Effector CD8-positive, alpha-beta T cell (primary cell): ENCODE data around the gene CCDC40.
"Not testable (repeated sequence)": the region's sequence is repeated elsewhere in the genome, so short reads cannot be mapped to it uniquely, and the experiment has no call there.

Experiments
- DNase-seq: peaks from one replicate; lab custom pipeline; 2025; lab: John Stamatoyannopoulos, UW

Gene CCDC40

DNA sequence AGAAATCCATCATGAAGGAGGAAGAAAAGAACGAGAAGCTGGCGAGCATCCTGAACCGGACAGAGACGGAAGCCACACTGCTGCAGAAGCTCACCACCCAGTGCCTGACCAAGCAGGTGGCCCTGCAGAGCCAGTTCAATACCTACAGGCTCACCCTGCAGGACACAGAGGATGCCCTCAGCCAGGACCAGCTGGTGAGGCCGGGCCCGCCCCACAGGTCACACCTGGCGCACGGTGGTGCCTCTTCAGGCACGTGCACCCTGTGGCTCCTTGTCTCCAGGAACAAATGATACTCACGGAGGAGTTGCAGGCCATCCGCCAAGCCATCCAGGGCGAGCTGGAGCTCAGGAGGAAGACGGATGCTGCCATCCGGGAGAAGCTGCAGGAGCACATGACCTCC lies 45.2 kb downstream of the CCDC40 start:
- no peak for DNase-seq

- peak; percentile 34 for DNase-seq
These were observed 46.1 kb downstream of the CCDC40 start for GRCh38 chr17:80082403-80083135.

- no peak for DNase-seq
These were observed 46.8 kb downstream of the CCDC40 start for GRCh38 chr17:80083136-80083661.

DNA sequence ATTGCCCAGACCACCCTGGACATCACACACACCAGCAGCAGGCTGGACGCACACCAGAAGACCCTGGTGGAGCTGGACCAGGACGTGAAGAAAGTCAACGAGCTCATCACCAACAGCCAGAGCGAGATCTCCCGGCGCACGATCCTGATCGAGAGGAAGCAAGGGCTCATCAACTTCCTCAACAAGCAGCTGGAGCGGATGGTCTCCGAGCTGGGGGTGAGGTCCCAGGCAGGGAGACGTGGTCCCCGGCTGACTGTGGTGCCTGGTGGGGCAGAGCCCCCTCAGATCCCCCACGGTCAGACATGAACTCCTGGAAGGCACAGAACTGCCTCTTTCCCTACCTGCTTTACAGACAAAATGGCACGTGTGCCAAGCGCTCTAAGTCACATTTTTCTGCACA lies 48.3 kb downstream of the CCDC40 start:
- no peak for DNase-seq

GRCh38 chr17:80086081-80086480 lies 49.6 kb downstream of the CCDC40 start:
- no peak for DNase-seq

GRCh38 chr17:80086616-80087015 lies 50.2 kb downstream of the CCDC40 start:
- DNase-seq: no peak

GRCh38 chr17:80087346-80088265 lies 51.2 kb downstream of the CCDC40 start:
- DNase-seq: no peak

GRCh38 chr17:80089762-80090161 lies 53.3 kb downstream of the CCDC40 start:
- no peak for DNase-seq

GRCh38 chr17:80090164-80090563 lies 53.7 kb downstream of the CCDC40 start:
- not testable (repeated sequence) for DNase-seq

GRCh38 chr17:80091376-80091775 lies 54.9 kb downstream of the CCDC40 start:
- DNase-seq: no peak

DNA sequence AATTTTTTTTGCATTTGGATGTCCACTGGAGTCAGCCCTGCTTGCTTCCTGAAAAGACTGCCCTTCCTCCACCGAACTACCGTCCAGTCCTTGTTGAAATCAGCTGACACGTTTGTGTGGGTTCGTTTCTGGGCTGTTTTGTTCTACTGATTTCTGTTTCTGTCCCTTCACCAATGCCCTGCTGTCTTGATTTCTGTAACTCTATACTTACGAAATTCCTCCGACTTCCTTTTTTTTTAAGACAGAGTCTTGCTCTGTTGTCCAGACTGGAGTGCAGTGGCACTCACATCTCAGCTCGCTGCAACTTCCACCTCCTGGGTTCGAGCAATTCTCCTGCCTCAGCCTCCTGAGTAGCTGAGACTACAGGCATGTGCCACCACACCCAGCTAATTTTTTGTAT lies 56.5 kb downstream of the CCDC40 start:
- no peak for DNase-seq

DNA sequence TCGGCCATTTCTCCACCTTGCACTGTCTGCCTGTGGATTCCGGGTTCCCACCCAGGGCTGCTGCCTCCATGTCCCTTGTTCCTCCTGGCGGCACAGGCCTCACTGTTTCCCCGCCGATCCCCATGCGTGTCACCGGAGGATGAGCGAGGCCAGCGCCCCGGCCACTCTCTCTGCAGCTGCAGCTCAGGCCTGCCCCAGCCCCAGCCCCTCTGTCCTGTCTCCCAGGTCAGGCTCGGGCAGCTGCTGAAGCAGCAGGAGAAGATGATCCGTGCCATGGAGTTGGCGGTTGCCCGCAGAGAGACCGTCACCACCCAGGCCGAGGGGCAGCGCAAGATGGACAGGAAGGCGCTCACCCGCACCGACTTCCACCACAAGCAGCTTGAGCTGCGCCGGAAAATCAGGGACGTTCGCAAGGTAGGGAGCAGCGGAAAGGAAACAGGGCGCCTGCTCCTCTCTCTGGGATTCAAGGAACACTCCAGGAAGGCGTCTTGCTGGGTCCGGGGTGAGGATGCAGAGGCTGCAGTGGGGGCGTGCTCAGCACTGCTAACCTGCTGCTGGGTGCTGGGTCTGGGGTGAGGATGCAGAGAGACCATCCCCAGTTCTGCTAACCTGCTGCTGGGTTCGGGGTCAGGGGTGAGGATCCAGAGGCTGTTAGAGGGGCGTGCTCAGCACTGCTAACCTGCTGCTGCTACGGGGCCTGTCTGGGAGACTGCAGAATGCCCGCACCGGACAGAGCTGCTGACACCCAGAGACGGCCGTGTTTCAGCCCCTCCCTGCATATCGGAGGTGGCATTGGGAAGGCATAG lies 58.8 kb downstream of the CCDC40 start:
- no peak for DNase-seq

GRCh38 chr17:80095844-80096475 lies 59.5 kb downstream of the CCDC40 start:
- no peak for DNase-seq

GRCh38 chr17:80096561-80097021 lies 60.1 kb downstream of the CCDC40 start:
- no peak for DNase-seq

GRCh38 chr17:80097127-80097621 lies 60.7 kb downstream of the CCDC40 start:
- no peak for DNase-seq

GRCh38 chr17:80097844-80098691 lies 61.6 kb downstream of the CCDC40 start:
- DNase-seq: no peak

- no peak for DNase-seq
These were observed 63.0 kb downstream of the CCDC40 start for GRCh38 chr17:80099291-80100034.

- DNase-seq: no peak
These were observed 63.5 kb downstream of the CCDC40 start for GRCh38 chr17:80100035-80100323.
